SJCRH30 (cell line): ENCODE data around the gene FAM161B. TPM values are rescaled to one million over a fixed set of nuclear protein-coding genes. Genes with fewer than 3 reads are reported as not detected.

Source experiments
- total RNA-seq: library from RNA; depleted of rRNA; stranded (reverse); fragments of >200 nt; shearing (Covaris generic); gene quantifications from 2 replicates; pipeline ENCODE4 v1.2.3, GENCODE V29; 2014; rRNA removed

Gene FAM161B
- total RNA-seq, 1 experiment from 2014 or later: 1.1 TPM

Other genes starting within 250 kb of the FAM161B start
- 11.0 and 11.3 TPM in 2 replicates for gene PNMA1, start 235.7 kb downstream of the FAM161B start, total RNA-seq
- gene PTGR2, start 98.3 kb downstream of the FAM161B start, total RNA-seq: 3.8 and 5.4 TPM in 2 replicates
- gene ZNF410, start 63.2 kb downstream of the FAM161B start, total RNA-seq: 52.3 and 58.0 TPM in 2 replicates
- 11.9 and 14.0 TPM in 2 replicates for gene COQ6, start 208 bp upstream of the FAM161B start, total RNA-seq
- gene ENTPD5, start 69.2 kb upstream of the FAM161B start, total RNA-seq: 7.3 and 8.4 TPM in 2 replicates
- gene BBOF1, start 69.3 kb upstream of the FAM161B start, total RNA-seq: 0.66 and 0.95 TPM in 2 replicates
- 13.2 and 14.2 TPM in 2 replicates for gene ALDH6A1, start 134.4 kb upstream of the FAM161B start, total RNA-seq
- gene LIN52, start 134.9 kb upstream of the FAM161B start, total RNA-seq: 20.5 and 21.3 TPM in 2 replicates